Endothelial cell of umbilical vein (primary cell): ENCODE results near the gene RPS5. TPM values are rescaled to one million over a fixed set of nuclear protein-coding genes. Genes with fewer than 3 reads are reported as not detected.

ENCODE experiments used
- BruUV-seq: library from RNA; stranded (reverse); fragments of 400-500 nt; replicated peaks from 2 replicates; lab custom pipeline; 2021; lab: Mats Ljungman, UMichigan
- CTCF ChIA-PET: fragments of 300-600, 350-600 bp; sonication (Branson Sonifier 250); formaldehyde crosslinking; loops from one replicate; lab custom pipeline; 2021; ENCODE audit warnings: antibody characterized with exemption, inconsistent platforms; lab: Charles Lee
- POLR2A ChIA-PET: fragments of 300-600, 350-600 bp; sonication (Branson Sonifier 250); formaldehyde crosslinking; loops from one replicate; lab custom pipeline; 2021; ENCODE audit warnings: antibody characterized with exemption, inconsistent platforms; lab: Charles Lee
- DNase-seq: peaks from one replicate; pipeline ENCODE4 v3.0.0-alpha.2; 2011; ENCODE audit warnings: low read depth, low spot score
- FAIRE-seq: peaks from 2 replicates; lab custom pipeline; 2011; peaks lifted over from hg19 to GRCh38; lab: Jason Lieb, UNC
- H2AFZ ChIP-seq: 2 replicates; pipeline ENCODE4 v1.6.0; 2012; ENCODE audit warnings: low read depth, low read length, control low read depth, inconsistent platforms
- H3K27ac ChIP-seq: 2 replicates; pipeline ENCODE4 v1.5.1; 2011; ENCODE audit warnings: low read depth, mild to moderate bottlenecking, control low read depth, low read length, moderate library complexity; ENCODE audit not compliant: insufficient read depth
- H3K27me3 ChIP-seq, 2 experiments: 2 replicates each; pipeline versions ENCODE4 v1.6.0 to v1.6.1; 2011; ENCODE audit warnings: low read length in 2 of 2, mixed read lengths in 1 of 2; ENCODE audit not compliant: control insufficient read depth in 2 of 2, insufficient read depth in 2 of 2
- H3K36me3 ChIP-seq, 2 experiments: 2 replicates in 1 of 2; 3 replicates in 1 of 2; pipeline ENCODE4 v1.5.1; 2011; ENCODE audit warnings: low read length in 2 of 2, mild to moderate bottlenecking in 1 of 2, moderate library complexity in 1 of 2; ENCODE audit not compliant: control insufficient read depth in 2 of 2, insufficient read depth in 2 of 2; ENCODE audit errors: extremely low read depth in 1 of 2
- H3K4me1 ChIP-seq: 3 replicates; pipeline ENCODE4 v1.5.1; 2011; ENCODE audit warnings: mild to moderate bottlenecking, low read length; ENCODE audit not compliant: control insufficient read depth, insufficient read depth; ENCODE audit errors: extremely low read depth
- H3K4me2 ChIP-seq: 2 replicates; pipeline ENCODE4 v1.6.1; 2011; ENCODE audit warnings: low read length, control low read depth, mixed read lengths; ENCODE audit not compliant: insufficient read depth
- H3K4me3 ChIP-seq, 3 experiments: fragments of 200-600 bp in 1 of 3; sonication (generic), shearing (Covaris generic) in 1 of 3; replicated peaks in 1 of 3; 2 replicates each; pipeline ENCODE4 v1.5.1; 2011 to 2016; ENCODE audit warnings: control low read depth in 3 of 3, low read length in 3 of 3, mild to moderate bottlenecking in 2 of 3, inconsistent platforms in 1 of 3, low read depth in 1 of 3, moderate library complexity in 1 of 3; ENCODE audit not compliant: insufficient read depth in 1 of 3
- H3K79me2 ChIP-seq: 2 replicates; pipeline ENCODE4 v1.6.0; 2012; ENCODE audit warnings: low read length, inconsistent platforms; ENCODE audit not compliant: control insufficient read depth, insufficient read depth
- H3K9ac ChIP-seq: replicated peaks from 2 replicates; pipeline ENCODE3; 2011; ENCODE audit warnings: low read length, control low read depth; ENCODE audit not compliant: insufficient read depth; ENCODE audit errors: extremely low read depth
- H3K9me1 ChIP-seq: replicated peaks from 3 replicates; pipeline ENCODE4 v1.6.0; 2011; ENCODE audit warnings: mild to moderate bottlenecking, low read length; ENCODE audit not compliant: control insufficient read depth, insufficient read depth; ENCODE audit errors: extremely low read depth
- H3K9me3 ChIP-seq: replicated peaks from 2 replicates; pipeline ENCODE4 v1.5.1; 2012; ENCODE audit warnings: low read length, inconsistent platforms; ENCODE audit not compliant: control insufficient read depth, insufficient read depth
- H4K20me1 ChIP-seq: replicated peaks from 2 replicates; pipeline ENCODE3; 2011; ENCODE audit warnings: mild to moderate bottlenecking, low read length; ENCODE audit not compliant: control insufficient read depth, insufficient read depth; ENCODE audit errors: extremely low read depth
- EZH2 ChIP-seq: IDR thresholded peaks from 2 replicates; pipeline ENCODE4 v1.6.1; 2012; ENCODE audit warnings: borderline replicate concordance, low read depth, mild to moderate bottlenecking, moderate library complexity, low read length, inconsistent platforms; ENCODE audit not compliant: severe bottlenecking
- FOS ChIP-seq: IDR thresholded peaks from 2 replicates; pipeline ENCODE4 v1.6.1; 2011; ENCODE audit warnings: mild to moderate bottlenecking, low read length, moderate library complexity, borderline replicate concordance; ENCODE audit not compliant: insufficient read depth
- GATA2 ChIP-seq: IDR thresholded peaks from 2 replicates; pipeline ENCODE4 v1.7.0; 2011; ENCODE audit warnings: low read depth, mild to moderate bottlenecking, moderate library complexity, mixed read lengths, low read length; ENCODE audit not compliant: insufficient read length, insufficient read depth
- JUN ChIP-seq: IDR thresholded peaks from 2 replicates; pipeline ENCODE4 v1.6.1; 2011; ENCODE audit warnings: borderline replicate concordance, low read depth; ENCODE audit not compliant: insufficient read length, insufficient read depth
- MAX ChIP-seq: IDR thresholded peaks from 2 replicates; pipeline ENCODE4 v1.6.1; 2011; ENCODE audit not compliant: insufficient read depth, insufficient read length
- MYC ChIP-seq: IDR thresholded peaks from one replicate; pipeline ENCODE4 v1.6.1; 2011; ENCODE audit warnings: mild to moderate bottlenecking, low read depth, low read length
- POLR2A ChIP-seq: IDR thresholded peaks from 2 replicates; pipeline ENCODE4 v1.6.1; 2012; ENCODE audit warnings: low read depth, mild to moderate bottlenecking, control low read depth, low read length
- POLR2AphosphoS5 ChIP-seq: IDR thresholded peaks from 2 replicates; pipeline ENCODE4 v1.6.1; 2012; ENCODE audit warnings: low read depth, mild to moderate bottlenecking, control low read depth, low read length, moderate library complexity; ENCODE audit not compliant: insufficient read depth
- dilution Hi-C: fragments of 300-500 bp; cut with MboI; formaldehyde crosslinking; loops from one replicate; pipeline ENCODE4 v1.15.0; 2019; ENCODE audit warnings: low sequenced_read_pairs; ENCODE audit not compliant: extremely low pct_ligation_motif_present
- intact Hi-C: fragments of 100-400 bp; cut with micrococcal nuclease; formaldehyde crosslinking; loops from one replicate; pipeline ENCODE4 v1.10.0; 2022
- polyA plus RNA-seq, 4 experiments: library from polyadenylated mRNA; depleted of rRNA in 3 of 4; stranded (reverse) in 3 of 4; unstranded in 1 of 4; fragments of >200 nt; gene quantifications; 2 replicates each; pipeline versions ENCODE4 v1.2.1 to v1.2.3, GENCODE V29; 2011 to 2012; ENCODE audit warnings: missing spikeins in 1 of 4
- total RNA-seq: library from RNA; stranded (reverse); gene quantifications from 2 replicates; pipeline ENCODE4 v1.2.3, GENCODE V29; 2021
- TF ChIP-seq, protein P1 (sequence below), 2 donors: IDR thresholded peaks; 1 replicate in 1 of 2; 2 replicates in 1 of 2; pipeline ENCODE4 v1.5.1; 2011; ENCODE audit warnings: low read length in 2 of 2, mild to moderate bottlenecking in 2 of 2, moderate library complexity in 2 of 2, control low read depth in 1 of 2, inconsistent platforms in 1 of 2, low read depth in 1 of 2; ENCODE audit not compliant: insufficient read depth in 1 of 2; ENCODE audit errors: extremely low read depth in 1 of 2

The RPS5 gene
- total and polyA plus RNA-seq, 2 donors (not counting 3 experiments of a cell fraction or from before 2014, with no cell fraction given), result 993 to 3,430 TPM

GRCh38 chr19:58398545-58398944 is 11.5 kb downstream of the RPS5 start:
- Histone ChIP-seq H3K9me3 (no peaks in the 10 kb centered on the region), H2AFZ (no peak overlapping the region), H3K9me1 (no peaks in the 10 kb centered on the region), H3K79me2 (no peaks in the 10 kb centered on the region), H3K4me3 (no peak overlapping the region), H3K9ac (no peak overlapping the region), H3K36me3 (peaks cover 6 to 13% of the 10 kb centered on the region in 2 experiments), H3K4me2 (no peak overlapping the region), H3K27ac (no peak overlapping the region), H4K20me1 (no peaks in the 10 kb centered on the region), H3K27me3 (no peaks in the 10 kb centered on the region), H3K4me1 (peaks cover 12% of the 10 kb centered on the region)
- intact Hi-C loops, result no loop called here
- no TSS peak for BruUV-seq
- no peak for DNase-seq
- POLR2A ChIA-PET, result no interaction called here
- CTCF ChIA-PET, result no interaction called here
- dilution Hi-C loops, result no loop called here
- TF ChIP-seq MYC (no peak), FOS (no peak), POLR2A (no peak), JUN (no peak), MAX (no peak), GATA2 (no peak), EZH2 (no peak), POLR2AphosphoS5 (no peak)
- TF ChIP-seq, protein P1, sequence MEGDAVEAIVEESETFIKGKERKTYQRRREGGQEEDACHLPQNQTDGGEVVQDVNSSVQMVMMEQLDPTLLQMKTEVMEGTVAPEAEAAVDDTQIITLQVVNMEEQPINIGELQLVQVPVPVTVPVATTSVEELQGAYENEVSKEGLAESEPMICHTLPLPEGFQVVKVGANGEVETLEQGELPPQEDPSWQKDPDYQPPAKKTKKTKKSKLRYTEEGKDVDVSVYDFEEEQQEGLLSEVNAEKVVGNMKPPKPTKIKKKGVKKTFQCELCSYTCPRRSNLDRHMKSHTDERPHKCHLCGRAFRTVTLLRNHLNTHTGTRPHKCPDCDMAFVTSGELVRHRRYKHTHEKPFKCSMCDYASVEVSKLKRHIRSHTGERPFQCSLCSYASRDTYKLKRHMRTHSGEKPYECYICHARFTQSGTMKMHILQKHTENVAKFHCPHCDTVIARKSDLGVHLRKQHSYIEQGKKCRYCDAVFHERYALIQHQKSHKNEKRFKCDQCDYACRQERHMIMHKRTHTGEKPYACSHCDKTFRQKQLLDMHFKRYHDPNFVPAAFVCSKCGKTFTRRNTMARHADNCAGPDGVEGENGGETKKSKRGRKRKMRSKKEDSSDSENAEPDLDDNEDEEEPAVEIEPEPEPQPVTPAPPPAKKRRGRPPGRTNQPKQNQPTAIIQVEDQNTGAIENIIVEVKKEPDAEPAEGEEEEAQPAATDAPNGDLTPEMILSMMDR (IDR thresholded peaks at IDR 0.05; ENCODE audit: extremely low read depth in 1 of 2, insufficient read depth in 1 of 2, low read depth in 1 of 2, low read length in 2 of 2), result no peak
- no peak for FAIRE-seq
